ENCODE data around the gene SORL1. TPM values are rescaled to one million over a fixed set of nuclear protein-coding genes. Genes with fewer than 3 reads are reported as not detected.

SORL1 gene
- total RNA-seq, 1 donor from 2014 or later, result 46.0 TPM

DNA sequence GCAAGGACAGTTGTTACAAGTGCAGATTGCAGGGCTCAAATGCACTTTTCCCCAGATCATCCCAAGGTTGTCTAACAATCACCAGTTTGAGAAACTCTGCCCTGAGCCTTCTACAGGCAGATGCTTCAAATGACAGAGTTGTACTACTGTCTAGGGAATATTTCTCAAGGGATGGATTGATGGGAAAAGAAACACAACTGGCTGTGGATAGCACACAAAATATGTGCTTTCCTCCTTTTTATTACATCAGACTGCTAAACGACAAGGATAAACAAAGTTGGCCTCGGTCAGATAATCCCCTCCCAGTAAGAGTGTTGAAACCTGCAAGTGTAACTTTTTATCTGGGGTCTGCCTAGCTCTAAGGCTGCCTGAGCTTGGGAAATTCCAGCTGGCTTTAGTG, 47.3 kb downstream of the SORL1 start:
- no peaks in the 10 kb centered on the region for H3K27me3 ChIP-seq
- H3K9me3 ChIP-seq (ENCODE audit: low read depth), result no peaks in the 10 kb centered on the region
- H4K20me1 ChIP-seq (ENCODE audit: low read depth), result peaks cover 17% of the 10 kb centered on the region
- no peaks in the 10 kb centered on the region for H3K36me3 ChIP-seq
- H3K9ac ChIP-seq, result no peak overlapping the region
- Mint-ChIP-seq H3K27me3 (ENCODE audit: insufficient read depth, low read depth) (peaks cover 8% of the 10 kb centered on the region), H3K27ac (no peak overlapping the region), H3K9me3 (peaks cover 6% of the 10 kb centered on the region), H3K36me3 (peaks cover 18% of the 10 kb centered on the region), H3K4me3 (no peak overlapping the region), H3K4me1 (peaks cover 13% of the 10 kb centered on the region)
- no peak for DNase-seq (ENCODE audit: low spot score)
- peaks cover 34% of the 10 kb centered on the region for H3K4me1 ChIP-seq
- peaks cover 6% of the 10 kb centered on the region for H3K79me2 ChIP-seq (ENCODE audit: low read depth)
- H3K4me3 ChIP-seq, result no peak overlapping the region
- H3F3A ChIP-seq (ENCODE audit: low read depth), result peaks cover 52% of the 10 kb centered on the region
- H3K4me2 ChIP-seq, result no peak overlapping the region
- no peak overlapping the region for H2AFZ ChIP-seq (replicated peaks)
- H3K27ac ChIP-seq, result no peak overlapping the region
- TF ChIP-seq EZH2phosphoT487 (IDR thresholded peaks at IDR 0.05) (no peak), EZH2 (IDR thresholded peaks at IDR 0.05) (no peak)
- TF ChIP-seq, protein P1, sequence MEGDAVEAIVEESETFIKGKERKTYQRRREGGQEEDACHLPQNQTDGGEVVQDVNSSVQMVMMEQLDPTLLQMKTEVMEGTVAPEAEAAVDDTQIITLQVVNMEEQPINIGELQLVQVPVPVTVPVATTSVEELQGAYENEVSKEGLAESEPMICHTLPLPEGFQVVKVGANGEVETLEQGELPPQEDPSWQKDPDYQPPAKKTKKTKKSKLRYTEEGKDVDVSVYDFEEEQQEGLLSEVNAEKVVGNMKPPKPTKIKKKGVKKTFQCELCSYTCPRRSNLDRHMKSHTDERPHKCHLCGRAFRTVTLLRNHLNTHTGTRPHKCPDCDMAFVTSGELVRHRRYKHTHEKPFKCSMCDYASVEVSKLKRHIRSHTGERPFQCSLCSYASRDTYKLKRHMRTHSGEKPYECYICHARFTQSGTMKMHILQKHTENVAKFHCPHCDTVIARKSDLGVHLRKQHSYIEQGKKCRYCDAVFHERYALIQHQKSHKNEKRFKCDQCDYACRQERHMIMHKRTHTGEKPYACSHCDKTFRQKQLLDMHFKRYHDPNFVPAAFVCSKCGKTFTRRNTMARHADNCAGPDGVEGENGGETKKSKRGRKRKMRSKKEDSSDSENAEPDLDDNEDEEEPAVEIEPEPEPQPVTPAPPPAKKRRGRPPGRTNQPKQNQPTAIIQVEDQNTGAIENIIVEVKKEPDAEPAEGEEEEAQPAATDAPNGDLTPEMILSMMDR (IDR thresholded peaks at IDR 0.05), result no peak

DNA sequence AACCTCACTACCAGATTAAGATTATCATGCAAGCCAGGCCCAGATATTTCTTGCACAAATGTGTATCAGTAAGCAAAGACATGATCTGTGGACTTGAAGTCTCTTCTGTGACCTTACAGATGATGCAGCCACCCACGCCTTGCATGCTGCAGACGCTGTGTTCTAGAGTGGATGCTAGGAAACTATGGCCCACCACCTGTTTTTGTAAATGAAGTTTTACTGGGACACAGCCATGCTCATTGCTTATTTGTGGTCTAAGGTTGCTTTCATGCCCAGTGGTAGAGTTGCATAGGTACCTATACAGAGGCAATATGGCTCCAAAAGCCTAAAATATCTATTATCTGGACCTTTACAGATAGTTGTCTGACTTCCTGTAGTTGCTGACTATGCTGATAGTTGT, 48.2 kb downstream of the SORL1 start:
- Mint-ChIP-seq H3K36me3 (peaks cover 21% of the 10 kb centered on the region), H3K4me1 (peaks cover 13% of the 10 kb centered on the region), H3K4me3 (no peak overlapping the region), H3K9me3 (peaks cover 9% of the 10 kb centered on the region), H3K27ac (no peak overlapping the region), H3K27me3 (ENCODE audit: insufficient read depth, low read depth) (peaks cover 8% of the 10 kb centered on the region)
- Histone ChIP-seq H3K9me3 (ENCODE audit: low read depth) (peaks cover 1% of the 10 kb centered on the region), H3K36me3 (peaks cover 7% of the 10 kb centered on the region), H4K20me1 (ENCODE audit: low read depth) (peaks cover 17% of the 10 kb centered on the region), H3K27ac (no peak overlapping the region), H3K4me1 (peaks cover 33% of the 10 kb centered on the region), H3K9ac (no peak overlapping the region), H3F3A (ENCODE audit: low read depth) (peaks cover 44% of the 10 kb centered on the region), H3K27me3 (no peaks in the 10 kb centered on the region), H3K4me3 (no peak overlapping the region), H3K79me2 (ENCODE audit: low read depth) (peaks cover 10% of the 10 kb centered on the region), H2AFZ (replicated peaks) (no peak overlapping the region), H3K4me2 (no peak overlapping the region)
- TF ChIP-seq EZH2phosphoT487 (IDR thresholded peaks at IDR 0.05), result no peak
- TF ChIP-seq, protein P1 (IDR thresholded peaks at IDR 0.05), result no peak
- no peak for TF ChIP-seq EZH2 (IDR thresholded peaks at IDR 0.05)
- no peak for DNase-seq (ENCODE audit: low spot score)

DNA sequence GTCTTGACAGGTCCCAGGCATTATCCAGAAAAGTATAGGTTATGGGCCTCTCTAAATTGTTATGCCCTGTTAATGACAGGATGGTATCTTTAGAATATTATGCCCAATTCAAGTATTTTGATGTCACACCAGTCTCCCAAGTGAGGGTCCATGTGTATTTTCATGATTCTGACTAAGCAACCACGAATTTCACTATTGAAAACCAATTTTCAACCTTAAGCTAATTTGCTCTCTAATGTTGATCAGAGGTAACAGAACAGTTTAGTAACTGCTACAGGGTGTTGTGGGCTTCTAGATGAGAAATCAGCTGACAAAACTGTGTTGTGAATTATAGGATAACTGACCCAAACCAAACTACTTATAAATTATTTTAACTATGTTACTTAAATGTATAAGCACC, 48.6 kb downstream of the SORL1 start:
- H3K4me3 Mint-ChIP-seq, result no peak overlapping the region
- no peak overlapping the region for H3K9ac ChIP-seq
- H3K4me2 ChIP-seq, result no peak overlapping the region
- peaks cover 11% of the 10 kb centered on the region for H3K9me3 Mint-ChIP-seq
- H3K27me3 Mint-ChIP-seq (ENCODE audit: insufficient read depth, low read depth), result peaks cover 8% of the 10 kb centered on the region
- H3K27ac ChIP-seq, result no peak overlapping the region
- no peak overlapping the region for H3K4me3 ChIP-seq
- H3K27me3 ChIP-seq, result no peaks in the 10 kb centered on the region
- DNase-seq (ENCODE audit: low spot score), result no peak
- H3K36me3 Mint-ChIP-seq, result peaks cover 23% of the 10 kb centered on the region
- no peak overlapping the region for H2AFZ ChIP-seq (replicated peaks)
- H3K4me1 Mint-ChIP-seq, result peaks cover 13% of the 10 kb centered on the region
- peaks cover 17% of the 10 kb centered on the region for H4K20me1 ChIP-seq (ENCODE audit: low read depth)
- H3K9me3 ChIP-seq (ENCODE audit: low read depth), result peaks cover 6% of the 10 kb centered on the region
- no peak for TF ChIP-seq EZH2phosphoT487 (IDR thresholded peaks at IDR 0.05)
- TF ChIP-seq, protein P1 (IDR thresholded peaks at IDR 0.05), result no peak
- no peak for TF ChIP-seq EZH2 (IDR thresholded peaks at IDR 0.05)
- peaks cover 39% of the 10 kb centered on the region for H3F3A ChIP-seq (ENCODE audit: low read depth)
- no peak overlapping the region for H3K27ac Mint-ChIP-seq
- peaks cover 12% of the 10 kb centered on the region for H3K36me3 ChIP-seq
- peaks cover 33% of the 10 kb centered on the region for H3K4me1 ChIP-seq
- H3K79me2 ChIP-seq (ENCODE audit: low read depth), result peaks cover 14% of the 10 kb centered on the region
